Stomach smooth muscle (tissue), 2 donors: ENCODE results near the gene PHLDB3.

ENCODE experiments used
- H3K27ac ChIP-seq: one replicate; pipeline ENCODE4 v1.7.0; 2013; ENCODE audit warnings: mild to moderate bottlenecking, low read length, inconsistent platforms
- H3K27me3 ChIP-seq, 2 donors: one replicate each; pipeline ENCODE4 v1.7.0; 2013; ENCODE audit warnings: low read length in 2 of 2; ENCODE audit not compliant: insufficient read depth in 2 of 2, control insufficient read depth in 1 of 2
- H3K36me3 ChIP-seq, 2 donors: one replicate each; pipeline ENCODE4 v1.7.0; 2013; ENCODE audit warnings: low read length in 2 of 2; ENCODE audit not compliant: control insufficient read depth in 2 of 2, insufficient read depth in 2 of 2
- H3K4me1 ChIP-seq: one replicate; pipeline ENCODE4 v1.7.0; 2013; ENCODE audit warnings: low read length; ENCODE audit not compliant: control insufficient read depth, insufficient read depth
- H3K4me3 ChIP-seq, 2 donors: one replicate each; pipeline ENCODE4 v1.7.0; 2013; ENCODE audit warnings: low read length in 2 of 2
- H3K9ac ChIP-seq, 2 donors: one replicate each; pipeline ENCODE4 v1.7.0; 2013; ENCODE audit warnings: low read length in 2 of 2, mild to moderate bottlenecking in 1 of 2
- H3K9me3 ChIP-seq, 2 donors: one replicate each; pipeline ENCODE4 v1.7.0; 2013; ENCODE audit warnings: low read length in 2 of 2; ENCODE audit not compliant: control insufficient read depth in 2 of 2
- donor health status: healthy.
- donor health status: Pancreatic carcinoma.

PHLDB3 gene

GRCh38 chr19:43496960-43497359 is 7.6 kb downstream of the PHLDB3 start:
- no peak overlapping the region for H3K4me3 ChIP-seq
- no peak overlapping the region for H3K9ac ChIP-seq
- H3K36me3 ChIP-seq = peaks cover 0 to 21% of the 10 kb centered on the region in 2 donors
- no peaks in the 10 kb centered on the region for H3K9me3 ChIP-seq
- no peak overlapping the region for H3K27ac ChIP-seq
- H3K27me3 ChIP-seq = no peaks in the 10 kb centered on the region
- H3K4me1 ChIP-seq = peaks cover under 1% of the 10 kb centered on the region

GRCh38 chr19:43495082-43495481 is 9.5 kb downstream of the PHLDB3 start:
- Histone ChIP-seq H3K9ac (no peak overlapping the region), H3K9me3 (no peaks in the 10 kb centered on the region), H3K27me3 (no peaks in the 10 kb centered on the region), H3K4me3 (no peak overlapping the region), H3K36me3 (peaks cover 0 to 25% of the 10 kb centered on the region in 2 donors), H3K4me1 (no peaks in the 10 kb centered on the region), H3K27ac (no peak overlapping the region)

- H3K4me1 ChIP-seq = no peaks in the 10 kb centered on the region
- H3K27me3 ChIP-seq = no peaks in the 10 kb centered on the region
- H3K36me3 ChIP-seq = peaks cover 0 to 11% of the 10 kb centered on the region in 2 donors
- H3K4me3 ChIP-seq = no peak overlapping the region
- no peak overlapping the region for H3K27ac ChIP-seq
- no peak overlapping the region for H3K9ac ChIP-seq
- H3K9me3 ChIP-seq = no peaks in the 10 kb centered on the region
These were observed 13.8 kb downstream of the PHLDB3 start for GRCh38 chr19:43490759-43491158.

DNA sequence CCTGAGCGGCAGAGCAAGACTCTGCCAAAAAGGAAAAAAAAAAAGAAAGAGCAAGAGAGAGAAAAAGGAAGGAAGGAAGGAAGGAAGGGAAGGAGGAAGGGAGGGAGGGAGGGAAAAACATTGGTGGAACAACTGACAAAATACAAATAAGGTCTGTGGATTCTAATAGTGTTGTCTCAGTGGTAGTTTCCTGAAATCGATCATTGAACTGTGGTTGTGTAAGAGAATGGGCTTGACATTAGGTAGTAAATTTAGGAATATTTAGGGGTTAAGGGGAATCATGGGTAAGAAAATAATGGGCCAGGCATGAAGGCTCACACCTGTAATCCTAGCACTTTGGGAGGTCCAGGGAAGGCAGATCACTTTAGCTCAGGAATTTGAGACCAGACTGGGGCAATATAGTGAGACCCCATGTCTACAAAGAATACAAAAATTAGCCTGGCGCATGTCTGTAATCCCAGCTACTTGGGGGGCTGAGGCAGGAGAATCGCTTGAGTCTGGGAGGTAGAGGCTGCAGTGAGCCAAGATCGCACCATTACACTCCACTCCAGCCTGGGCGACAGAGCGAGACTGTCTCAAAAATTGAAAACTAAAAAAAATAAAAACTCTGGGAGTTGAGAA is 14.5 kb downstream of the PHLDB3 start:
- H3K9me3 ChIP-seq = no peaks in the 10 kb centered on the region
- no peak overlapping the region for H3K9ac ChIP-seq
- peaks cover 0 to 5% of the 10 kb centered on the region in 2 donors for H3K36me3 ChIP-seq
- no peaks in the 10 kb centered on the region for H3K27me3 ChIP-seq
- H3K27ac ChIP-seq = no peak overlapping the region
- H3K4me1 ChIP-seq = no peaks in the 10 kb centered on the region
- no peak overlapping the region for H3K4me3 ChIP-seq

DNA sequence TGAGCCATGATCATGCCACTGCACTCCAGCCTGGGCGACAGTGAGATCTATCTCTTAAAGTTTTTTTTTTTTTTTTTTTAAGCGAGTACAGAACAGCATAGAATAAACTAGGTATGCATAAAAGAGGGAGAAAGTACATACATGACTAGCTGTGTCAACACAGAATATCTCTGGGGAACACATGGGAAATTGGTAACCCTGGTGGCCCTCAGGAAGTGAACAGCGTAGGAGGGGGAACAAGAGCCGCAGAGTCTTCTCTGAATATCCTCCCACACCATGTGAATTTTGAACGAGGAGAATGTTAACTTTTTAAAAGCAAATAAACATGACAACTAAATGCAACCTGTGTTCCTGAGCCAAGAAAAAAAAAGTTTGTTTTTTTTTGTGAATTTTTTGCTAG is 15.2 kb downstream of the PHLDB3 start:
- no peaks in the 10 kb centered on the region for H3K4me1 ChIP-seq
- no peak overlapping the region for H3K9ac ChIP-seq
- no peaks in the 10 kb centered on the region for H3K9me3 ChIP-seq
- H3K4me3 ChIP-seq = no peak overlapping the region
- no peaks in the 10 kb centered on the region for H3K27me3 ChIP-seq
- no peak overlapping the region for H3K27ac ChIP-seq
- peaks cover 0 to 4% of the 10 kb centered on the region in 2 donors for H3K36me3 ChIP-seq

DNA sequence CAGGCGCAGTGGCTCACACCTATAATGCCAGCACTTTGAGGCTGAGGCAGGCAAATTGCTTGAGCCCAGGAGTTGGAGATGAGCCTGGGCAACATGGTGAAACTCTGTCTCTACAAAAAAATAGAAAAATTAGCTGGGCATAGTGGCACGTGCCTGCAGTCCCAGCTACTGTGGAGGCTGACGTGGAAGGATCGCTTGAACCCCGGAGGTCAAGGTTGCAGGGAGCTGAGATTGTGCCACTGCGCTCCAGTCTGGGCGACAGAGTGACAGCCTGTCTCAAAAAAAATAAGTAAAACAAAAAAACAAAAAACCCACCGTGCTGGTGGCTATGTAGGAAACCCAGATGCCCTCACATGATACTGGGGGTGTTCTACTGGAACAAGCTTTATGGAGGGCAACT is 16.4 kb downstream of the PHLDB3 start:
- Histone ChIP-seq H3K4me3 (no peak overlapping the region), H3K4me1 (no peaks in the 10 kb centered on the region), H3K27ac (no peak overlapping the region)

GRCh38 chr19:43486412-43486811 is 18.1 kb downstream of the PHLDB3 start:
- Histone ChIP-seq H3K9ac (no peak overlapping the region), H3K4me3 (no peak overlapping the region), H3K27ac (no peak overlapping the region), H3K9me3 (no peaks in the 10 kb centered on the region), H3K4me1 (no peaks in the 10 kb centered on the region), H3K36me3 (peaks cover 0 to 6% of the 10 kb centered on the region in 2 donors), H3K27me3 (no peaks in the 10 kb centered on the region)

More for the DNA sequence above, 16.4 kb downstream of the PHLDB3 start:
- no peaks in the 10 kb centered on the region for H3K27me3 ChIP-seq
- peaks cover 0 to 4% of the 10 kb centered on the region in 2 donors for H3K36me3 ChIP-seq
- no peaks in the 10 kb centered on the region for H3K9me3 ChIP-seq
- H3K9ac ChIP-seq = no peak overlapping the region

- H3K4me1 ChIP-seq = no peaks in the 10 kb centered on the region
- no peaks in the 10 kb centered on the region for H3K27me3 ChIP-seq
- no peak overlapping the region for H3K4me3 ChIP-seq
- no peaks in the 10 kb centered on the region for H3K9me3 ChIP-seq
- H3K9ac ChIP-seq = no peak overlapping the region
- H3K27ac ChIP-seq = no peak overlapping the region
- peaks cover 0 to 6% of the 10 kb centered on the region in 2 donors for H3K36me3 ChIP-seq
These were observed 18.6 kb downstream of the PHLDB3 start for GRCh38 chr19:43485951-43486350.

GRCh38 chr19:43483281-43483680 is 21.3 kb downstream of the PHLDB3 start:
- H3K4me3 ChIP-seq = no peak overlapping the region
- H3K9ac ChIP-seq = no peak overlapping the region
- H3K9me3 ChIP-seq = no peaks in the 10 kb centered on the region
- H3K27me3 ChIP-seq = no peaks in the 10 kb centered on the region
- H3K4me1 ChIP-seq = no peaks in the 10 kb centered on the region
- peaks cover 0 to 4% of the 10 kb centered on the region in 2 donors for H3K36me3 ChIP-seq
- no peak overlapping the region for H3K27ac ChIP-seq

DNA sequence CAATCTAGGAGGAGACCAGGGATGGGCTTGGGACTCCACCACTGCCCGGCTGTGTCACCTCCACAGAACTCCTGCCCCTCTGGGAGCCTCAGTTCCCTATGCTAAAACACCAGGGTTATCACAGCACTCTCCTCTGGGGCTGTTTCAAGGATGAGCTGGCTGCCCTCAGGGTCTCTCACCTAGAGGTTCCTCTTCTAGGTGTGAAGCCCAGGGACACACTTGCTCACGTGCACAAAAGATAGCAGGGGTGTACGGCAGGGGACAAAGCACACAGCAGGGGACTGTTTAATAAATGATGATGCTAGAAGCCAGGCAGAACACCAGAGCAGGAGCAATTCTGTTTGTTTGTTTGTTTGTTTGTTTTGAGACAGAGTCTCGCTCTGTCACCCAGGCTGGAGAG is 22.4 kb downstream of the PHLDB3 start:
- H3K4me1 ChIP-seq = no peaks in the 10 kb centered on the region
- H3K27ac ChIP-seq = no peak overlapping the region
- H3K27me3 ChIP-seq = no peaks in the 10 kb centered on the region
- H3K36me3 ChIP-seq = peaks cover 0 to 8% of the 10 kb centered on the region in 2 donors
- no peaks in the 10 kb centered on the region for H3K9me3 ChIP-seq
- no peak overlapping the region for H3K4me3 ChIP-seq
- no peak overlapping the region for H3K9ac ChIP-seq

- no peak overlapping the region for H3K9ac ChIP-seq
- H3K4me1 ChIP-seq = no peaks in the 10 kb centered on the region
- H3K36me3 ChIP-seq = peaks cover 0 to 8% of the 10 kb centered on the region in 2 donors
- H3K9me3 ChIP-seq = no peaks in the 10 kb centered on the region
- no peak overlapping the region for H3K4me3 ChIP-seq
- H3K27me3 ChIP-seq = no peaks in the 10 kb centered on the region
- no peak overlapping the region for H3K27ac ChIP-seq
These were observed 22.8 kb downstream of the PHLDB3 start for GRCh38 chr19:43481701-43482100.
